ENCODE measurements around the gene TRAM2. TPM values are rescaled to one million over a fixed set of nuclear protein-coding genes. Genes with fewer than 3 reads are reported as not detected.

Gene TRAM2
- total RNA-seq, 6 experiments from 2014 or later = 191 to 235 (median 215) TPM

- peaks cover 78% of the 10 kb centered on the region for H3K36me3 Mint-ChIP-seq (ENCODE audit: low read depth)
- peaks cover 12% of the 10 kb centered on the region for H3K9me3 Mint-ChIP-seq
- peak overlapping the region; percentile 33; the same call in 1 of the 2 replicates for H3K27ac Mint-ChIP-seq
- H3K4me3 Mint-ChIP-seq = no peak overlapping the region
- peaks cover 86% of the 10 kb centered on the region for H3K4me1 Mint-ChIP-seq (ENCODE audit: low read depth)
- no peak for DNase-seq
- peaks cover 57% of the 10 kb centered on the region for H3K27me3 Mint-ChIP-seq (ENCODE audit: insufficient read depth)
- TF ChIP-seq, protein P1, sequence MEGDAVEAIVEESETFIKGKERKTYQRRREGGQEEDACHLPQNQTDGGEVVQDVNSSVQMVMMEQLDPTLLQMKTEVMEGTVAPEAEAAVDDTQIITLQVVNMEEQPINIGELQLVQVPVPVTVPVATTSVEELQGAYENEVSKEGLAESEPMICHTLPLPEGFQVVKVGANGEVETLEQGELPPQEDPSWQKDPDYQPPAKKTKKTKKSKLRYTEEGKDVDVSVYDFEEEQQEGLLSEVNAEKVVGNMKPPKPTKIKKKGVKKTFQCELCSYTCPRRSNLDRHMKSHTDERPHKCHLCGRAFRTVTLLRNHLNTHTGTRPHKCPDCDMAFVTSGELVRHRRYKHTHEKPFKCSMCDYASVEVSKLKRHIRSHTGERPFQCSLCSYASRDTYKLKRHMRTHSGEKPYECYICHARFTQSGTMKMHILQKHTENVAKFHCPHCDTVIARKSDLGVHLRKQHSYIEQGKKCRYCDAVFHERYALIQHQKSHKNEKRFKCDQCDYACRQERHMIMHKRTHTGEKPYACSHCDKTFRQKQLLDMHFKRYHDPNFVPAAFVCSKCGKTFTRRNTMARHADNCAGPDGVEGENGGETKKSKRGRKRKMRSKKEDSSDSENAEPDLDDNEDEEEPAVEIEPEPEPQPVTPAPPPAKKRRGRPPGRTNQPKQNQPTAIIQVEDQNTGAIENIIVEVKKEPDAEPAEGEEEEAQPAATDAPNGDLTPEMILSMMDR (IDR thresholded peaks at IDR 0.05) = no peak
Measured at GRCh38 chr6:52495922-52496321, 80.9 kb downstream of the TRAM2 start.

- peaks cover 47% of the 10 kb centered on the region for H3K27me3 Mint-ChIP-seq (ENCODE audit: insufficient read depth)
- H3K9me3 Mint-ChIP-seq = peaks cover 12% of the 10 kb centered on the region
- H3K36me3 Mint-ChIP-seq (ENCODE audit: low read depth) = peaks cover 70% of the 10 kb centered on the region
- TF ChIP-seq, protein P1 (IDR thresholded peaks at IDR 0.05) = no peak
- H3K4me1 Mint-ChIP-seq (ENCODE audit: low read depth) = peaks cover 87% of the 10 kb centered on the region
- no peak for DNase-seq
- peak overlapping the region; percentile 35 for H3K27ac Mint-ChIP-seq
- peak overlapping the region; percentile 31; the same call in 1 of the 2 replicates for H3K4me3 Mint-ChIP-seq
Measured at GRCh38 chr6:52494298-52495072, 82.4 kb downstream of the TRAM2 start.

- H3K4me1 Mint-ChIP-seq (ENCODE audit: low read depth) = peaks cover 86% of the 10 kb centered on the region
- peaks cover 40% of the 10 kb centered on the region for H3K27me3 Mint-ChIP-seq (ENCODE audit: insufficient read depth)
- TF ChIP-seq, protein P1 (IDR thresholded peaks at IDR 0.05) = no peak
- H3K9me3 Mint-ChIP-seq = peaks cover 12% of the 10 kb centered on the region
- peak overlapping the region; percentile 35 for H3K27ac Mint-ChIP-seq
- DNase-seq = no peak
- H3K36me3 Mint-ChIP-seq (ENCODE audit: low read depth) = peaks cover 62% of the 10 kb centered on the region
- peak overlapping the region; percentile 38; the same call in 1 of the 2 replicates for H3K4me3 Mint-ChIP-seq
Measured at GRCh38 chr6:52493669-52494068, 83.2 kb downstream of the TRAM2 start.

DNA sequence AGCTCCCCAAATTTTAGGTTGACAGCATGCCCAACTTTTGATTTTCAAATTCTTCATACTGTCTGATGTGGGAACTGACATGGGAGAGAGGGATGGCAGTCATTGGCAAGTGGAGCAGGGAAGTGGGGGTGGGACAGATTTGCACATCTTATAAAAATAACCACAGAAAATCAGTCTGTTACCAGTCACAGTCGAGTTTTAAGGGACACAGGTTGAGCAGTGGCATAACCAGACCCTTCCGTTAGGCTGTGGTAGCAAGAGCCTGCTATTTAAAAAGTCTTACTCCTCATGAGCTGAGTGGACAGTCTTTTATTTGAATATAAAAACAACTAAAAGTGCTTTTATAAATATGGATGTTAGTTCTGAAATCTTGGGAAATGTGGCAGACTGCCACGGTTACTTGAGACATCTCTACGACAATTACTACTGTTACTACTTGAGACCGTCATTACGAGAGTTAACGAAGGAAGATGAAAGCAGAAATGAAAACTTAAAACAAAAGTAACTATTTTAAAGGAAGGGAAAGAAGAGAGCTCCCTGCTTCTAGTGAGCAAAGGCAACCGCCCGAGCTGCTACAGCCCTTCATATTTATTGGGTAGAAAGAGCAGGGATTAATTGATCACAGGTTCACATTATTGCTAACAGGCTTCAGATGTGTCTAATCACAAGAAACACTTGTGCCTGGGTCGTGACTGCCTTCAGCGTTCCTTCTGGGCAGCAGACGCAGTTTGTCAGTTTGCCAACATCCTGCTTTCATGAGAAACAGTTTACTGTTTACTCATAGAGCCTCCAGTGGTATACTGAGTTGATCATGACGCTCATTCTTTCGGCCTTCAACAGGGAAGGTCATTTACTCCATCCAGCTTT is 85.4 kb downstream of the TRAM2 start:
- Mint-ChIP-seq H3K4me3 (peak overlapping the region; percentile 27; the same call in 1 of the 2 replicates), H3K27me3 (ENCODE audit: insufficient read depth) (peaks cover 33% of the 10 kb centered on the region), H3K36me3 (ENCODE audit: low read depth) (peaks cover 43% of the 10 kb centered on the region), H3K4me1 (ENCODE audit: low read depth) (peaks cover 65% of the 10 kb centered on the region), H3K27ac (peak overlapping the region; percentile 69), H3K9me3 (peaks cover 12% of the 10 kb centered on the region)
- DNase-seq = peak; percentile 82
- TF ChIP-seq, protein P1 (IDR thresholded peaks at IDR 0.05) = no peak

- DNase-seq = no peak
- H3K27me3 Mint-ChIP-seq (ENCODE audit: insufficient read depth) = peaks cover 21% of the 10 kb centered on the region
- H3K27ac Mint-ChIP-seq = peak overlapping the region; percentile 67
- H3K9me3 Mint-ChIP-seq = peaks cover 6% of the 10 kb centered on the region
- peaks cover 33% of the 10 kb centered on the region for H3K36me3 Mint-ChIP-seq (ENCODE audit: low read depth)
- TF ChIP-seq, protein P1 (IDR thresholded peaks at IDR 0.05) = no peak
- H3K4me1 Mint-ChIP-seq (ENCODE audit: low read depth) = peaks cover 56% of the 10 kb centered on the region
- 0 out of 2 replicates have a peak overlapping the region, but pooled peaks have one; percentile 6 for H3K4me3 Mint-ChIP-seq
Measured at GRCh38 chr6:52489881-52490280, 87.0 kb downstream of the TRAM2 start.

Data from HFFc6 (cell line).